NB4 (cell line): ENCODE measurements around the gene CASTOR1.

Source experiments
- CTCF ChIP-seq: IDR thresholded peaks from one replicate; pipeline ENCODE4 v1.5.1; 2012; ENCODE audit warnings: low read depth, low read length
- MAX ChIP-seq: IDR thresholded peaks from 2 replicates; pipeline ENCODE4 v1.6.1; 2011; ENCODE audit warnings: low read depth, low read length
- MYC ChIP-seq: IDR thresholded peaks from 2 replicates; pipeline ENCODE4 v1.6.1; 2011; ENCODE audit warnings: low read depth, low read length
- POLR2A ChIP-seq: IDR thresholded peaks from 2 replicates; pipeline ENCODE4 v1.6.1; 2011; ENCODE audit warnings: mild to moderate bottlenecking; ENCODE audit not compliant: insufficient read length; ENCODE audit errors: extremely low read depth

GRCh38 chr22:30244641-30245040, 44.7 kb downstream of the CASTOR1 start:
- TF ChIP-seq CTCF (no peak), POLR2A (no peak), MYC (no peak), MAX (no peak)
